ENCODE data around the gene MLXIPL. TPM values are rescaled to one million over a fixed set of nuclear protein-coding genes. Genes with fewer than 3 reads are reported as not detected.

Gene MLXIPL
- total and polyA plus RNA-seq, 2 of the 8 experiments (the other 6 are each of a cell fraction or from before 2014, with no cell fraction given), result 9.4 to 10.6 TPM

DNA sequence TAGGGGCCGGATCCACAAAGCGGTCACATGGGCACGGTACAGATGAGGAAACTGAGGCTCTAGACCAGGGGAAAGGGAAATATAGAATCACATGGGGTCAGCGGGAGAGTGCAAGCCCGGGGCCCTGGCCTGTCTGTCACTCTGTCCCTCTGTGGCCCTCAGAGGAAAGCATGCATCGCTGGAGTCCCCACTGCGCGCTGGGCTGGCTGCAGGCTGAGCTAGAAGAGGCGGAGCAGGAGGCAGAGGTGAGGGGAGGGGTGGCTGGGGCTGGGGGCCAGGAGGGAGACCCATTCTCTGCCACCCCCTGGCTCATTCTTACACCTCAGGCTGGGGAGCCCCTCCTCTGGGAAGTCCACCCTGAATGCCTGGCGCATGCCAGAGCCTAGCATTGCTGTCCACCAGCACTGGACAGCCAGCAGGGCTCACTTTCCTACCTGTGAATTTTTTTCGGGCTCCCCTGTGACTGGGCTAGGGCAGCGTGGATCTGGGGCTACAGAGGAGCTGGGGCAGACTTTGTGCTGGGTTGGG is 45.6 kb upstream of the MLXIPL start:
- H3K18ac ChIP-seq (ENCODE audit: extremely low read depth, low read length), result no peak overlapping the region; the same call in 1 of the 2 replicates
- H2BK5ac ChIP-seq (ENCODE audit: low read depth, low read length), result no peak overlapping the region
- no peak overlapping the region for H3K4me2 ChIP-seq (ENCODE audit: insufficient read depth in 1 of 2, low read depth in 2 of 2, low read length in 2 of 2)
- H3K4me3 ChIP-seq (ENCODE audit: extremely low read depth in 1 of 4, insufficient read depth in 2 of 4, low read depth in 3 of 4, low read length in 4 of 4), result no peak overlapping the region
- H2AK5ac ChIP-seq (ENCODE audit: low read depth, low read length), result no peak overlapping the region
- TF ChIP-seq EGR1 (IDR thresholded peaks at IDR 0.05; ENCODE audit: borderline replicate concordance, low read depth, low read length), result no peak
- TF ChIP-seq JUN (IDR thresholded peaks at IDR 0.05; ENCODE audit: low read depth, low read length), result no peak
- TF ChIP-seq RFX5 (IDR thresholded peaks at IDR 0.05; ENCODE audit: borderline replicate concordance, low read depth, low read length), result no peak
- no peak for TF ChIP-seq ASH2L (IDR thresholded peaks at IDR 0.05; ENCODE audit: low read length)
- no peak for TF ChIP-seq KDM1A (IDR thresholded peaks at IDR 0.05; ENCODE audit: borderline replicate concordance, low read length)
- TF ChIP-seq, protein P1, sequence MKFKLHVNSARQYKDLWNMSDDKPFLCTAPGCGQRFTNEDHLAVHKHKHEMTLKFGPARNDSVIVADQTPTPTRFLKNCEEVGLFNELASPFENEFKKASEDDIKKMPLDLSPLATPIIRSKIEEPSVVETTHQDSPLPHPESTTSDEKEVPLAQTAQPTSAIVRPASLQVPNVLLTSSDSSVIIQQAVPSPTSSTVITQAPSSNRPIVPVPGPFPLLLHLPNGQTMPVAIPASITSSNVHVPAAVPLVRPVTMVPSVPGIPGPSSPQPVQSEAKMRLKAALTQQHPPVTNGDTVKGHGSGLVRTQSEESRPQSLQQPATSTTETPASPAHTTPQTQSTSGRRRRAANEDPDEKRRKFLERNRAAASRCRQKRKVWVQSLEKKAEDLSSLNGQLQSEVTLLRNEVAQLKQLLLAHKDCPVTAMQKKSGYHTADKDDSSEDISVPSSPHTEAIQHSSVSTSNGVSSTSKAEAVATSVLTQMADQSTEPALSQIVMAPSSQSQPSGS (IDR thresholded peaks at IDR 0.05; ENCODE audit: low read length), result no peak
- TF ChIP-seq CREB1 (IDR thresholded peaks at IDR 0.05), result no peak
- TF ChIP-seq, protein P2, sequence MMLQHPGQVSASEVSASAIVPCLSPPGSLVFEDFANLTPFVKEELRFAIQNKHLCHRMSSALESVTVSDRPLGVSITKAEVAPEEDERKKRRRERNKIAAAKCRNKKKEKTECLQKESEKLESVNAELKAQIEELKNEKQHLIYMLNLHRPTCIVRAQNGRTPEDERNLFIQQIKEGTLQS (IDR thresholded peaks at IDR 0.05; ENCODE audit: insufficient read depth, low read depth, low read length), result no peak
- TF ChIP-seq SIN3A (conservative IDR thresholded peaks at IDR 0.05 in 1 of 2, IDR thresholded peaks at IDR 0.05 in 1 of 2; ENCODE audit: low read depth in 1 of 2, low read length in 2 of 2), result no peak
- TF ChIP-seq SP1 (IDR thresholded peaks at IDR 0.05; ENCODE audit: low read depth, low read length), result no peak
- H3K4me1 ChIP-seq (replicated peaks in 1 of 4; ENCODE audit: control insufficient read depth in 3 of 4, insufficient read depth in 4 of 4, low read length in 3 of 4), result peaks cover 0 to 20% (median 8%) of the 10 kb centered on the region in 4 experiments; a peak in 6 of 7 replicates
- ChIA-PET CTCF (ENCODE audit: partially characterized antibody) (interaction anchor here (0.7 to 9.1 kb wide), 12 partner anchors 23 to 68 kb away, joined by 3 to 72 read pairs (median 4); no protein-coding TSS in a partner anchor), POLR2A (ENCODE audit: partially characterized antibody) (interaction anchor here (0.9 to 1.6 kb wide), 6 partner anchors 33 to 148 kb away, joined by 3 to 4 read pairs (median 3); partner anchors contain the start of gene BAZ1B)
- H2BK120ac ChIP-seq (replicated peaks; ENCODE audit: low read depth, low read length), result no peak overlapping the region
- H4K20me1 ChIP-seq (replicated peaks in 1 of 2; ENCODE audit: control insufficient read depth in 1 of 2, insufficient read depth in 2 of 2, low read length in 2 of 2), result no peaks in the 10 kb centered on the region
- H3K79me2 ChIP-seq (ENCODE audit: control insufficient read depth in 1 of 2, insufficient read depth in 2 of 2, low read length in 2 of 2), result no peaks in the 10 kb centered on the region
- H3K23ac ChIP-seq (ENCODE audit: insufficient read length), result no peak overlapping the region
- no peak overlapping the region for H3K4ac ChIP-seq (replicated peaks; ENCODE audit: insufficient read length, low read depth, low read length)
- no peaks in the 10 kb centered on the region; a peak in 2 of 7 replicates for H3K27me3 ChIP-seq (replicated peaks in 1 of 4; ENCODE audit: control insufficient read depth in 3 of 4, extremely low read depth in 1 of 4, insufficient read depth in 3 of 4, low read length in 3 of 4)
- H2AFZ ChIP-seq (ENCODE audit: low read length), result no peak overlapping the region
- H2BK12ac ChIP-seq (ENCODE audit: low read depth, low read length), result peak overlapping the region; percentile 50; the same call in 1 of the 2 replicates
- no peak overlapping the region for H4K8ac ChIP-seq (ENCODE audit: extremely low read depth, insufficient read depth, low read length)
- no peak overlapping the region for H3K27ac ChIP-seq (ENCODE audit: low read depth, low read length)
- H4K91ac ChIP-seq (replicated peaks; ENCODE audit: insufficient read length, low read length), result no peak overlapping the region
- H3K56ac ChIP-seq (replicated peaks; ENCODE audit: insufficient read length, low read depth, low read length), result no peak overlapping the region
- 0 out of 2 replicates have a peak overlapping the region, but pooled peaks have one; percentile 92 for H2BK15ac ChIP-seq (ENCODE audit: low read length)
- WGBS, 2 experiments (ENCODE audit: extremely low coverage in 1 of 2, insufficient coverage in 1 of 2, insufficient read length in 1 of 2, insufficient replicate concordance in 2 of 2, low coverage in 1 of 2, low lambda C conversion rate in 2 of 2, missing lambda C conversion rate in 1 of 2), result 94% methylated on average over 6 of the region's 12 CpGs; no CpG with 5 or more reads in 1 of the 2 experiments
- H3K14ac ChIP-seq (ENCODE audit: insufficient read length), result no peak overlapping the region
- H3K36me3 ChIP-seq (ENCODE audit: control insufficient read depth in 2 of 4, insufficient read depth in 4 of 4, low read length in 3 of 4), result no peaks in the 10 kb centered on the region
- no peak overlapping the region for H4K5ac ChIP-seq (ENCODE audit: insufficient read length, low read depth, low read length)
- FAIRE-seq (no peak), DNase-seq (ENCODE audit: low read depth in 1 of 2, low spot score in 2 of 2) (no peak)
- H3K79me1 ChIP-seq (ENCODE audit: low read depth, low read length), result 0 out of 2 replicates have a peak, but pooled peaks cover 3% of the 10 kb centered on the region
- H3K9ac ChIP-seq (replicated peaks in 1 of 4; ENCODE audit: extremely low read depth in 1 of 4, low read depth in 3 of 4, low read length in 3 of 4), result no peak overlapping the region
- no peaks in the 10 kb centered on the region for H3K9me3 ChIP-seq (ENCODE audit: insufficient read depth in 2 of 2, low read depth in 1 of 2, low read length in 1 of 2)
- H2BK20ac ChIP-seq (ENCODE audit: low read length), result no peak overlapping the region
- H3K23me2 ChIP-seq (ENCODE audit: low read depth, low read length), result peaks cover 5% of the 10 kb centered on the region; the same call in 1 of the 2 replicates
